UCSD-AML1 (cell line): Measurements from ENCODE around the gene IGHMBP2.
"Not testable (repeated sequence)": the region's sequence is repeated elsewhere in the genome, so short reads cannot be mapped to it uniquely, and the experiment has no call there.

Experiments used
- DNase-seq: peaks from one replicate; lab custom pipeline; 2025; ENCODE audit not compliant: unreplicated experiment; lab: John Stamatoyannopoulos, UW

The IGHMBP2 gene

GRCh38 chr11:68959465-68960293, 56.0 kb downstream of the IGHMBP2 start:
- no peak for DNase-seq

- DNase-seq: no peak
Measured at GRCh38 chr11:68960294-68961071, 56.8 kb downstream of the IGHMBP2 start.

GRCh38 chr11:68961245-68961644, 57.6 kb downstream of the IGHMBP2 start:
- DNase-seq: no peak

GRCh38 chr11:68962527-68963250, 59.0 kb downstream of the IGHMBP2 start:
- no peak for DNase-seq

- DNase-seq: no peak
Measured at GRCh38 chr11:68963779-68964178, 60.1 kb downstream of the IGHMBP2 start.

GRCh38 chr11:68965901-68966853, 62.5 kb downstream of the IGHMBP2 start:
- DNase-seq: no peak

- DNase-seq: no peak
Measured at GRCh38 chr11:68966894-68967780, 63.4 kb downstream of the IGHMBP2 start.

- DNase-seq: no peak
Measured at GRCh38 chr11:68968306-68969250, 64.9 kb downstream of the IGHMBP2 start.

- no peak for DNase-seq
Measured at GRCh38 chr11:68969386-68969785, 65.7 kb downstream of the IGHMBP2 start.

GRCh38 chr11:68970921-68971636, 67.4 kb downstream of the IGHMBP2 start:
- no peak for DNase-seq

- DNase-seq: no peak
Measured at GRCh38 chr11:68973219-68973618, 69.5 kb downstream of the IGHMBP2 start.

GRCh38 chr11:68973706-68974105, 70.0 kb downstream of the IGHMBP2 start:
- DNase-seq: not testable (repeated sequence)

- DNase-seq: no peak
Measured at GRCh38 chr11:68974421-68975194, 70.9 kb downstream of the IGHMBP2 start.

- no peak for DNase-seq
Measured at GRCh38 chr11:68976095-68976494, 72.4 kb downstream of the IGHMBP2 start.

- DNase-seq: no peak
Measured at GRCh38 chr11:68976563-68976962, 72.9 kb downstream of the IGHMBP2 start.

GRCh38 chr11:68977781-68978625, 74.3 kb downstream of the IGHMBP2 start:
- DNase-seq: no peak
